Nephron progenitor cell (in vitro differentiated cells): ENCODE data around the gene RANBP9.

ENCODE experiments used
- DNase-seq: peaks from one replicate; pipeline ENCODE4 v3.0.0; 2021
- H3K27ac Mint-ChIP-seq: 2 replicates; pipeline ENCODE4 v1.8.0; 2021; ENCODE audit warnings: mild to moderate bottlenecking, moderate library complexity, mixed read lengths
- H3K27me3 Mint-ChIP-seq: 2 replicates; pipeline ENCODE4 v1.8.0; 2021; ENCODE audit warnings: mild to moderate bottlenecking, low read depth, mixed read lengths; ENCODE audit not compliant: poor library complexity
- H3K36me3 Mint-ChIP-seq: 2 replicates; pipeline ENCODE4 v1.8.0; 2021; ENCODE audit warnings: low read depth, mixed read lengths
- H3K4me1 Mint-ChIP-seq: 2 replicates; pipeline ENCODE4 v1.8.0; 2021; ENCODE audit warnings: mixed read lengths
- H3K4me3 Mint-ChIP-seq: 2 replicates; pipeline ENCODE4 v1.8.0; 2021; ENCODE audit warnings: mild to moderate bottlenecking, moderate library complexity, mixed read lengths
- H3K9me3 Mint-ChIP-seq: 2 replicates; pipeline ENCODE4 v1.8.0; 2021; ENCODE audit warnings: mild to moderate bottlenecking, moderate library complexity, mixed read lengths
- CTCF ChIP-seq: fragments of 200-600 bp; sonication (generic); IDR thresholded peaks from 2 replicates; pipeline ENCODE4 v1.5.0; 2021; ENCODE audit warnings: antibody characterized with exemption

The RANBP9 gene

DNA sequence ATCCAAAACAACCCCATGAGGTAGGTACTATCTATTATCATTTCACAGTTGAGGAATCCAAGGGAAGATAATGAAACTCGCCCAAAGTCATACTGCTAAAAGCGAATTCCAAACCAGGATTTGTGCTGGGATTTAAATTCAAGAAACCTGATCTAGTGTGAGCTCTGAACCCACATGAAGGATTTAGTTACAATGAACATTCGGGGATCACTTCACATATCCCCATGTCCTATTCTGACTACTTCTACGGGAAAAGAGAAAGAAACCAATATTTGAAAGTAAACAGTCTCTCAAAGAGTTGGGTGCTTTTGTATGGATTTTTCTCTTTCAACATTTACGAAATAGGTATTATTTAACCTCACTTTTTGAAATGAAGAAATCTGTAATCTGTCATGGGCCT, 12.9 kb downstream of the RANBP9 start:
- Mint-ChIP-seq H3K4me3 (no peak overlapping the region), H3K4me1 (peaks cover 17% of the 10 kb centered on the region), H3K27me3 (peaks cover 4% of the 10 kb centered on the region), H3K36me3 (peaks cover 49% of the 10 kb centered on the region), H3K27ac (no peak overlapping the region), H3K9me3 (peaks cover 4% of the 10 kb centered on the region)
- DNase-seq: no peak
- no peak for TF ChIP-seq CTCF

GRCh38 chr6:13697857-13698256, 13.8 kb downstream of the RANBP9 start:
- Mint-ChIP-seq H3K4me3 (no peak overlapping the region), H3K27me3 (peaks cover 4% of the 10 kb centered on the region), H3K9me3 (peaks cover 4% of the 10 kb centered on the region), H3K4me1 (peaks cover 17% of the 10 kb centered on the region), H3K27ac (no peak overlapping the region), H3K36me3 (peaks cover 54% of the 10 kb centered on the region)
- no peak for DNase-seq
- TF ChIP-seq CTCF: no peak

DNA sequence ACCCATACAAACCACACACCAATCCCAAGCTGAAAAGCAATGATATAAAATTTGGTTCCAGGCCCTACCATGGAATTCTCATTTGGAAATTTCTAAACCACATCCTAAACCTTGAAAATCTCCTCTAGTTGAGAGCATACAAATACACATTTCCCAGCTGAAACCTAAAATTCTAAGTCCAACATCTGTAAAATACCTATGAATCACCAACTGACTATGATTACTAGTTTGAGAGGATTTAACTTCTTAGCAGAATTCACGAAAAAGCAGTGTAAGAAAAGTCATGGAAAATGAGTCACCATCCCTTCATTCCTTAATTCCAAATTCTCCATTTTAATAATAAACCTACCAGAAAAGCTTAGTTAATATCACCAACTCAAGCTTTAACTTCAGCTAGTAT, 15.4 kb downstream of the RANBP9 start:
- no peak for TF ChIP-seq CTCF
- no peaks in the 10 kb centered on the region for H3K27me3 Mint-ChIP-seq
- H3K9me3 Mint-ChIP-seq: peaks cover 4% of the 10 kb centered on the region
- no peak overlapping the region for H3K27ac Mint-ChIP-seq
- no peak overlapping the region for H3K4me3 Mint-ChIP-seq
- H3K4me1 Mint-ChIP-seq: peaks cover 17% of the 10 kb centered on the region
- no peak for DNase-seq
- peaks cover 52% of the 10 kb centered on the region for H3K36me3 Mint-ChIP-seq

- H3K27me3 Mint-ChIP-seq: no peaks in the 10 kb centered on the region
- H3K36me3 Mint-ChIP-seq: peaks cover 50% of the 10 kb centered on the region
- no peak overlapping the region for H3K27ac Mint-ChIP-seq
- H3K9me3 Mint-ChIP-seq: no peaks in the 10 kb centered on the region
- H3K4me3 Mint-ChIP-seq: no peak overlapping the region
- DNase-seq: no peak
- peaks cover 19% of the 10 kb centered on the region for H3K4me1 Mint-ChIP-seq
- TF ChIP-seq CTCF: no peak
Measured at GRCh38 chr6:13695252-13695651, 16.4 kb downstream of the RANBP9 start.

DNA sequence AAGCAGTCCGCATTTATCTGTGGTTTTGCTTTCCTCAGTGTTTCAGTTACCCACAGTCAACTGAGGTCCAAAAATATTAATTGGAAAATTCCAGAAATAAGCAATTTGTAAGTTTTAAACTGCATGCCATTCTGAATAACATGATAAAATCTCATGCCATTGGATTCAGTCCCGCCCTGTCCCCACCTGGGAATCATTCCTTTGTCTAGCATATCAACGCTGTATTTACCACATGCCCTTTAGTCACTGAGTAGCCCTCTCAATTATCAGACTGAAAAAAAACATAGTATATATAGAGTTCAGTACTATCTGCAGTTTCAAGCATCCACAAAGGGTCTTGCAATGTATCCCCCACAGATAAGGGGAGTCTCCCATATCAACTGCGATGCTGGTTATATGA, 17.1 kb downstream of the RANBP9 start:
- Mint-ChIP-seq H3K36me3 (peaks cover 54% of the 10 kb centered on the region), H3K27ac (no peak overlapping the region), H3K9me3 (no peaks in the 10 kb centered on the region), H3K27me3 (no peaks in the 10 kb centered on the region), H3K4me3 (no peak overlapping the region), H3K4me1 (peaks cover 18% of the 10 kb centered on the region)
- DNase-seq: no peak
- TF ChIP-seq CTCF: no peak

- peaks cover 8% of the 10 kb centered on the region for H3K4me1 Mint-ChIP-seq
- peak overlapping the region; percentile 55 for H3K27ac Mint-ChIP-seq
- no peak overlapping the region for H3K4me3 Mint-ChIP-seq
- no peaks in the 10 kb centered on the region for H3K27me3 Mint-ChIP-seq
- TF ChIP-seq CTCF: no peak
- peaks cover 60% of the 10 kb centered on the region for H3K36me3 Mint-ChIP-seq
- DNase-seq: no peak
- H3K9me3 Mint-ChIP-seq: no peaks in the 10 kb centered on the region
Measured at GRCh38 chr6:13689511-13690256, 22.0 kb downstream of the RANBP9 start.
